Colonic mucosa (tissue), 4 donors: ENCODE data around the gene PDE1C. TPM values are rescaled to one million over a fixed set of nuclear protein-coding genes. Genes with fewer than 3 reads are reported as not detected.

Experiments
- DNase-seq: peaks from one replicate; pipeline ENCODE4 v3.0.0-alpha.2; 2020
- H3K27ac ChIP-seq: fragments of 200-600 bp; one replicate; pipeline ENCODE4 v1.8.0; 2021
- H3K27me3 ChIP-seq: fragments of 200-600 bp; one replicate; pipeline ENCODE4 v1.8.0; 2021
- H3K36me3 ChIP-seq: fragments of 200-600 bp; one replicate; pipeline ENCODE4 v1.8.0; 2021
- H3K4me1 ChIP-seq: fragments of 200-600 bp; one replicate; pipeline ENCODE4 v1.8.0; 2021; ENCODE audit warnings: mild to moderate bottlenecking
- H3K4me3 ChIP-seq: fragments of 200-600 bp; one replicate; pipeline ENCODE4 v1.8.0; 2021
- H3K9ac ChIP-seq, 2 donors: one replicate each; pipeline ENCODE4 v1.7.0; 2013; ENCODE audit warnings: control low read depth in 2 of 2, low read depth in 2 of 2, low read length in 2 of 2
- H3K9me3 ChIP-seq: fragments of 200-600 bp; one replicate; pipeline ENCODE4 v1.8.0; 2021
- CTCF ChIP-seq: fragments of 200-600 bp; IDR thresholded peaks from one replicate; pipeline ENCODE4 v1.8.0; 2022; ENCODE audit warnings: antibody characterized with exemption, mild to moderate bottlenecking
- intact Hi-C: fragments of 100-400 bp; cut with DNase I; formaldehyde crosslinking; loops from one replicate; pipeline ENCODE4 v1.14.1; 2022
- total RNA-seq, 2 donors: library from RNA; stranded (reverse); fragmentation: NEBNext Ultra II Directional in 1 of 2; extraction: Animal tissue kit (Norgen Biotek cat#: 25700) in 1 of 2; gene quantifications; one replicate each; pipeline ENCODE4 v1.2.1, GENCODE V29; 2021
- donor health status: healthy.
- donor health status: DM: no; HTN: no; CAD: no.
- donor health status: DM: no; HTN: no; CAD: no.

PDE1C gene
- total RNA-seq, 2 donors from 2014 or later = 1.2 to 2.7 TPM

DNA sequence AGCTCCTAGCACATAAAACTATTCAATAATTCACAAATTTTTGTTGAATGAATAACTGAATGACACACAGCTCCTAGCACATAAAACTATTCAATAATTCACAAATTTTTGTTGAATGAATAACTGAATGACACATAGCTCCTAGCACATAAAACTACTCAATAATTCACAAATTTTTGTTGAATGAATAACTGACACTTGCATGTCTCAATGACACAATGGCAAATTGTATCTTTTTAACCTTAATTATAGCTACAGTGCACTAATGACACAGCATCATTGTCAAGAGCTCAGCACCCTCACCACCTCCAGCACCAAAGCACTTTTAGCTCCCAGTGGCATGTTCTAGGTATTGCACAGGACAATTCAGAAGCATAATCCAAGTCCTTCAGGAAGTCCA lies 131.6 kb downstream of the PDE1C start:
- Histone ChIP-seq H3K4me3 (no peak overlapping the region), H3K9ac (no peak overlapping the region), H3K4me1 (no peaks in the 10 kb centered on the region), H3K27me3 (no peaks in the 10 kb centered on the region), H3K9me3 (no peaks in the 10 kb centered on the region), H3K36me3 (no peaks in the 10 kb centered on the region), H3K27ac (no peak overlapping the region)
- intact Hi-C loops = no loop called here
- no peak for DNase-seq
- TF ChIP-seq CTCF = no peak

DNA sequence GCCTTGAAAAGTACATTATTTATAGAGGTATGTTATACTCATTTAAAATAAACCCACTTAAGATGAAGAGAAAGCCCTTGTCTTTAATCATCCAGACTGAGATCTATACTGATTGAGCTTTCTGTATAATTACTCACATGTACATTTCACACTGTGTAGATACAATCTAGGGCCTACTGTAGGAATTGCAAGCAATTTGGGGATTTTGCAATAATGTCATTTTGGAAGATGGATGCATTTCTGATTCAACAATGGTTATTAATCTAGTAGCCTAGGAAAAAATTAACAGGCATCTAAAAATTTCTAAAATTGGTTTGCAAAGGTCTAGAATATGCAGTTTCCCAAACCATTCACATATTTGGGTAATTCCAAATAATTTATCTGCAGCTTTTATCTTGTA lies 132.2 kb downstream of the PDE1C start:
- Histone ChIP-seq H3K27me3 (no peaks in the 10 kb centered on the region), H3K36me3 (no peaks in the 10 kb centered on the region), H3K4me1 (no peaks in the 10 kb centered on the region), H3K9me3 (no peaks in the 10 kb centered on the region), H3K9ac (no peak overlapping the region), H3K4me3 (no peak overlapping the region), H3K27ac (no peak overlapping the region)
- TF ChIP-seq CTCF = no peak
- DNase-seq = no peak
- intact Hi-C loops = no loop called here

- Histone ChIP-seq H3K27ac (no peak overlapping the region), H3K27me3 (no peaks in the 10 kb centered on the region), H3K4me1 (no peaks in the 10 kb centered on the region), H3K4me3 (no peak overlapping the region), H3K9me3 (no peaks in the 10 kb centered on the region), H3K36me3 (no peaks in the 10 kb centered on the region), H3K9ac (no peak overlapping the region)
- DNase-seq = no peak
- intact Hi-C loops = no loop called here
- no peak for TF ChIP-seq CTCF
These were observed 134.8 kb downstream of the PDE1C start for GRCh38 chr7:31935124-31936054.

DNA sequence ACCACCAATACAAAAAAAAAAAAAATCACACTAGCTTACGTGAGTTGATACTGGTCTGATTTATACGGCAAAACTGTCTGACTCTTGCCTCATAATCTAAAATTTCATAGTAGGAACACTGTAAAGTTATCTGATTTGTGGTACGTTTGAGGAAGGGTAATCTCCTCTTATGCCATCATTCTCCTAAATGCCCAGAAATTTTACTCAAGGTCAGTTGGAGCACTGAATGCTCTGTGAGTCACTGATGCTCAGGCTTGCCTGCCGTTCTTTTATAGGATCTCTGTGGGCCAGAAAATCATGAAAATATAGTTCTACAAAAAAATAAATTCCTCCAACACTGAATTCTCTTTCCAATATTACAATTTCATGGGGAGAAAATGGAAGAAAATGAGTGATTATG lies 135.7 kb downstream of the PDE1C start:
- DNase-seq = no peak
- Histone ChIP-seq H3K27me3 (no peaks in the 10 kb centered on the region), H3K36me3 (no peaks in the 10 kb centered on the region), H3K4me1 (no peaks in the 10 kb centered on the region), H3K4me3 (no peak overlapping the region), H3K27ac (no peak overlapping the region), H3K9ac (no peak overlapping the region), H3K9me3 (no peaks in the 10 kb centered on the region)
- intact Hi-C loops = no loop called here
- no peak for TF ChIP-seq CTCF

DNA sequence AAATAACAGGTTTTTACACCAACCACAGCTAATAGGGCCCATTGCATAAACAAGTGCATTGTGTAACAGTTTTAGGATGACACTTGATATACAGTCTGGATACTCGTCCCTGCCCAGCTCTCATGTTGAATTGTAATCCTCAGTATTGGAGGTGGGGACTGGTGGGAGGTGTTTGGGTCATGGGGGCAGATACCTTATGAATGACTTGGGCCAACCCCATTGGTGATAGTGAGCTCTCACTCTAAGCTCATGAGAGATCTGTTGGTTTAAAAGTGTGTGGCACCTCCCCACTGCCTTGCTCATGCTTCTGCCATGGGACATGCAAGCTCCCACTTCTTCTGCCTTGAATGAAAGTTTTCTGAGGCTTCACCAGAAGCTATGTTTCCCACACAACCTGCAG lies 136.7 kb downstream of the PDE1C start:
- no peak overlapping the region for H3K27ac ChIP-seq
- no peaks in the 10 kb centered on the region for H3K36me3 ChIP-seq
- no peak overlapping the region for H3K9ac ChIP-seq
- H3K4me3 ChIP-seq = no peak overlapping the region
- H3K9me3 ChIP-seq = no peaks in the 10 kb centered on the region
- H3K27me3 ChIP-seq = no peaks in the 10 kb centered on the region
- H3K4me1 ChIP-seq = no peaks in the 10 kb centered on the region
- intact Hi-C loops = no loop called here
- TF ChIP-seq CTCF = no peak
- DNase-seq = no peak
